Measurements from ENCODE around the gene HNF4A. TPM values are rescaled to one million over a fixed set of nuclear protein-coding genes. Genes with fewer than 3 reads are reported as not detected.

Gene HNF4A
- total RNA-seq, 2 donors from 2014 or later: not detected

DNA sequence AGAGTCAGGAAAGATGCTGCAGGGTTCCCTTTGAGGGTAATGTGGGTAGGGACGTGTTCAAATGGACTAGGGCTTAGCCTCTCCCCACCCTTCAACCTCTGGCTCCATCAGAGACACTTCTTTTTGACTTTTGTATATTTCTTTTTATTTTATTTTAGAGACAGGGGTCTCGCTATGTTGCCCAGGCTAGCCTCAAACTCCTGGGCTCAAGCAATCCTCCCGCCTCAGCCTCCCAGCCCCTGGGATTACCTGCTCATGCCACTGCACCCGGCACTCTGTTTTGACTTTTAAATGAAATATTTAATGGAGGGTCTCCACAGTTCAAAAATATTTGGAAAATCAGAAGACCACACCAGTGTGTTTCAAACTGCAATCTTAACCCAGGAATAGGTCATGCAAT, 8.6 kb downstream of the HNF4A start:
- no peak overlapping the region for H3K27ac Mint-ChIP-seq
- ATAC-seq (no peak), DNase-seq (ENCODE audit: low spot score in 2 of 2) (no peak)
- no peaks in the 10 kb centered on the region for H3K9me3 Mint-ChIP-seq
- no peaks in the 10 kb centered on the region for H3K36me3 Mint-ChIP-seq

DNA sequence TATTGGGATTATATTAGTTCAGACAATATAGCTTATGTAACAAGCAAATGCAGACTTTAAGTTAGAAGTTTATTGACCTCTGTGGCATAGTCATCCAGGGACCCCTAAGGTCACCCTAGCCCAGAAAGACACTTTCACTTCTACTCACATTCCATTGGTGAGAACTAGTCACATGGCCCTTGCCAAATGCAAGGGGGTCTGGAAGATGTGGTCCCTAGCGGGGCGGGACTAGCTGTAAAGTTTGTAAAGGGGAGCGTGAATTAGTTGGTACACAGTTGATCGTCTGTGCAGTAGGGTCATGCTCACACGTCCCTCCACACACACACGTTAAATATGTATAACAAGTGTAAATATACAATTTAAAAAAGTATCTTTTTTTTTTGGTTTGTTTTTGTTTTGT, 9.3 kb downstream of the HNF4A start:
- no peak for ATAC-seq
- Mint-ChIP-seq H3K36me3 (no peaks in the 10 kb centered on the region), H3K27ac (no peak overlapping the region), H3K9me3 (no peaks in the 10 kb centered on the region)
- DNase-seq (ENCODE audit: low spot score in 2 of 2): no peak

DNA sequence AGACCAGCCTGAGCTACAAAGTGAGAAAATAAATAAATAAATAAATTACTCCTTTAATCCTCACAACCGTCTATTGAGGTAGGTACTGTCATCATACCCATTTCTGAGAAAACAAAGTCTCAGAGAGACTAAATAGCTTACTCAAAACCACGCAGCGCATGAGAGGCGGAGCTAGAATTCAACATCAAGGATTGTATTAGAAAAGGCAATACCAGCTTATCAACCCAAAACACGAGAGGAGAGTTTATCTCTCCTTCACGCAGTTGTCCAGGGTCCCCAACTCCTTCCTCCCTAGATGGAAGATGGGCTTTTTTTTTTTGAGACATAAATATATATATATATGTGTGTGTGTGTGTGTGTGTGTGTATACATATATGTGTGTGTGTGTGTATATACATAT, 12.2 kb downstream of the HNF4A start:
- Mint-ChIP-seq H3K36me3 (no peaks in the 10 kb centered on the region), H3K9me3 (no peaks in the 10 kb centered on the region), H3K27ac (no peak overlapping the region)
- ATAC-seq (no peak), DNase-seq (ENCODE audit: low spot score in 2 of 2) (no peak)

DNA sequence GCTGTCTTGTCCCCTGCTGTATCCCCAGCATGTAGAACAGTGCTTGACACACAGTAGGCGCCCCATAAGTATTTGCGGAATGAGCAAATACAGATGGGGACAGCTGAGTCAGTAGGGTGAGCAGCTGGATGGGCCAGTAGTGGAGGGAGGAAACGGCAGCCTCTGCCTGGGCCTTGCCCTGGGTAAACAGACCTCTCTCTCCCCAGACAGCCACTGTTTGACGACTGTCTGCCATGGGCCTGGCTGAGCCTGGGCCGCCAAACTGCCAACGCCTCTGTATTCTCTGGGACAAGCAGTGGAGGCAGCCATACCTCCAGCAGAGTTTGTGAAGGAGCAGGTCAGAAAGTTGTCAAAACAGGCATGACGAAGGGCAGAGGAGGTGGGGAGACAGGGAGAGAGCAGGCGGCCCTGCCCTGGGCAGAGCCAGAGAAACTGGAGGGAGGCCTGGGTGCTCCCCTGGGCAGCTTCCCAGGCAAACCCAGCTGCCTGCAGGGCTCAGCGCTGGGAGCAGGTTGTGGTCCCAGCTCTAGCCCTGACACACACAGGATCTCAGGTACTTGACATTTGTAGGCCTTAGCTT, 15.2 kb downstream of the HNF4A start:
- ATAC-seq: no peak
- Mint-ChIP-seq H3K9me3 (no peaks in the 10 kb centered on the region), H3K27ac (no peak overlapping the region), H3K36me3 (no peaks in the 10 kb centered on the region)
- no peak for DNase-seq (ENCODE audit: low spot score in 2 of 2)

DNA sequence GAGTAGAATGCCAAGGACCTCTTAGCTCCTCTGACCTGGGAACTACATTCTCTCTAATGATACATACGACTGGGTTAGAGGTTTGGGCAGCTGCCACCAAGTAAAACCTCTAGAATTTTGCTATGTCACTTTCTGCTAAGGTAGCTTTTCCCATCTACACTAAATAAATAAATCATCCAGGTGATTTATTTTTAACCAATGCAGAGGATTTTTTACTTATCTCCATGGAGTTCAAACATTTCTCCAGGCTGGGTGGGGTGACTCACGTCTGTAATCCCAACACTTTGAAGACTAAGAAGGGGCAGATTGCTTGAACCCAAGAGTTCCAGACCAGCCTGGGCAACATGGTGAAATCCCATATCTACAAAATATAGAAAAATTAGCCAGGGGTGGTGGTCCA, 27.1 kb downstream of the HNF4A start:
- H3K36me3 Mint-ChIP-seq: no peaks in the 10 kb centered on the region
- no peak for DNase-seq (ENCODE audit: low spot score in 2 of 2)
- H3K9me3 Mint-ChIP-seq: no peaks in the 10 kb centered on the region
- no peak for ATAC-seq
- no peak overlapping the region for H3K27ac Mint-ChIP-seq

DNA sequence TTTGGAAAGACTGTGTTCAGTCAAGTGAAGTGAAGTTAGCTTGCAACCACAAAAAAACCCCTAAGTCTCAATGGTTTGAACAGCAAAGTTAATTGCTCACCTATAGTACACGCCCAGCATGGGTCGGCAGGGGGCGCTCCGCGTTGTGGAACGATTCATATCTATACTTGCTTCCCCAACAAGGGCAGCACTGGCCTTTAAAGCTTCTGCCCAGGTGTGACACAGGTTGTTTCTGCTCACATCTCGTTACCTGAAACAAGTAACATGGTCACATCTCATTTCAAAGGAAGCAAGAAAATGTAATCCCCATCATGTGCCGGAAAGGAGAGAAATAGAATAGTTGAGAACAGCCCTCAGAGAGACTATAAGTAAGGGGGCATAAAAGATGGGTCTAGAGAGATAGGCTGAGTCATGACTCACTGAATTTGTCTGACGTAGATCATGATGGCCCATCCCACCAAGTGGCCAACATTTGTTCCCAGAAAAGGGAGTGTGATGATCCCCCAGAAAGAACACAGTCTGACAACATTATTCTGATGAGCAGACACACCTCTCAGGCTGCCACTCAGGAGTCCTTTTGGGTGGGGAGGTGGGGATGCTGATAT, 29.0 kb downstream of the HNF4A start:
- no peak overlapping the region for H3K27ac Mint-ChIP-seq
- no peaks in the 10 kb centered on the region for H3K36me3 Mint-ChIP-seq
- DNase-seq (ENCODE audit: low spot score in 2 of 2) (peak; percentile 67 to 90), ATAC-seq (peak; percentile 75 to 77)
- H3K9me3 Mint-ChIP-seq: no peaks in the 10 kb centered on the region

DNA sequence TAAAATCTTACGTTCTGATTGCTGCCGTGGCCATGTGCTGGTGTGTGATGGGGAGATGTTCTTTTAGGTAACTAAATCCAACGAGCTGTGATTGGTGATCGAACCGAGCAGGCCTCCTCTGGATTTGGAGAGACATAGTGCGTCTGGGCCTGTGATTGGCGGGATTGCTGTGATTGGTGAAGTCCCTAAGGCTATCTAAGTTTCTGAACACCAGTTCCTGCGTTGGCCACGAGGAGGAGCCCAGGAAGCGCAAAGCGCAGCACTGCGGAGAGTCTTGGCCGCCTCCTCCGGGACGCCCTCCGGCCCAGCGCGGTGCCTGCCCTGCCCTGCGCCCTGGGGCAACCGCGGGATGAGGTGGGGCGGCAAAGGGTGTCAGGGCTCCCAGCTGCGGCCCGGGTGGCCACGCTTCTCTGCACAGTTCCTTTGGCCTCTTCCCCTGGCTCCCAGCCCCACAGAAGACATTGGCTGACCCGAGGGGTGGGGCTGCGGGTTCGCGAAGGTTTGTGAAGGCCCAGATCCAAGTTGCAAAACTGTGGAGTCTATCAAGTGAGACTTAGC, 33.0 kb downstream of the HNF4A start:
- Mint-ChIP-seq H3K27ac (no peak overlapping the region), H3K36me3 (no peaks in the 10 kb centered on the region), H3K9me3 (no peaks in the 10 kb centered on the region)
- ATAC-seq (peak; percentile 92 to 93), DNase-seq (ENCODE audit: low spot score in 2 of 2) (peak; percentile 74 to 77)

DNA sequence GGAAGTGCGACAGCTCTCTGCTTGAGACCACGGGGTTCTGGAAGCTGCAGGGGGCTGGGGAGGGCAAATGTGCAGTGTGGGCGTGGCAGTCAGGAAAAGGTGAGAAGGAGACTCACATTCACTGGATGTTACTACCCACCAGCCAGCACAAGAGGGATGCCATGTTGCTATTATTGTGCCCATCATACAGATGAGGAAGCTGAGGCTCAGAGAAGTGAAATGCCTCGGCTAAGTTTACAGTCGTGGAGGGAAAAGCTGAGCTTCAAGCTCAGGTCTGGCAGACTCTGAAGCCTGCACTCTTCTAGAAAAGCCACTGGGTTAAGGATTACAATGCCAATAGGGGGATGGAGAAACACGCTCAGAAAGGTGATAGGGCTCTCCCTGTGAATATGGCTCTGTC, 34.4 kb downstream of the HNF4A start:
- DNase-seq (ENCODE audit: low spot score in 2 of 2): no peak
- no peak for ATAC-seq
- Mint-ChIP-seq H3K36me3 (no peaks in the 10 kb centered on the region), H3K27ac (no peak overlapping the region), H3K9me3 (no peaks in the 10 kb centered on the region)

DNA sequence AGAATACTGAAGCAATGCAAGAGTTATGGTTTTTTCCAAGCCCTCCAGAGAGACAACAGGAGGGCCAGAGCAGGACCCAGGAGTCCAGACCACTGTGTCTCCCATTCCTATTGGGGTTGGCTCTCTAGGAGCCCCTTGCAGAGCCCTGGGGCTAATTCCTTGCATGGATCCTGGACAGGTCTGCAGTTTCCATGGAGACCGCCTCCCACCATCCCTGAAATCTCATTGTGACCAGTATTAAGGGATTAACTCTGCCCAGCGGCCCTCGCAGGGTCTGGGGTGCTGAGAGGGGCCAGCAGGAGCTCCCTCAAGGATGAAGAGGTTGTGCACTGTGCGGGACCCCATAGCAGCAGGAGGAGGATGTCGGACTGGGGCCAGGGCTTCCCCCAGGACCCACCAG, 34.8 kb downstream of the HNF4A start:
- DNase-seq (ENCODE audit: low spot score in 2 of 2): no peak
- no peak for ATAC-seq
- Mint-ChIP-seq H3K9me3 (no peaks in the 10 kb centered on the region), H3K36me3 (no peaks in the 10 kb centered on the region), H3K27ac (no peak overlapping the region)

DNA sequence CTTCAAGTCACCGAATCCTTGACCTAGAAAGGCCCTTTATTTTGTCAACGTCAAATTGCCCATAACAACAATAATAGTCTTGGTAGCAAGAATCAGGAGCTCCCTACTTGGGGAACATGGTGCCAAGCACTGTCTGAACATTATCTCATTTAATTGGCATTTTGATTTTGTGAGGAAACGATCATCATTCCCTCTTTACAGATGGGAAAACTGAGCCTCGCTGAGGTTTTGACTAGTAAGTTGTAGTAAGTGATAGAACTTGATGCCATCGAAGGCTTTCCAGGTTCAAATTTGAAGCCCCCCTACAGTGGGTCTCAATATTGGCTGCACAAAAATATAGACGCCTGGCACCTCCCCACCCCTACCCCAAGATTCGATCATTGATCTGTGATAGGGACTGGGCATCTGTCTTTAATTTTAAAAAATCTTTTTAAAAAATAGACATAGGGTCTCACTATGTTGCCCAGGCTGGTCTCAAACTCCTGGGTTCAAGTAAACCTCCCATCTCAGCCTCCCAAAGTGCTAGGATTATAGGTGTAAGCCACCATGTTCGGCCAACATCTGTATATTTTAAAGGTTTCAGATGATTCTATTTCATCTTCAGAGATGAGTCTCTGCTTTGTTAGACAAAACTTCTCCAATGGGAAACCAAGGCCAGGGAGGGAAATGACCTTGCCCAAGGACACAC, 36.7 kb downstream of the HNF4A start:
- Mint-ChIP-seq H3K9me3 (no peaks in the 10 kb centered on the region), H3K27ac (no peak overlapping the region), H3K36me3 (no peaks in the 10 kb centered on the region)
- ATAC-seq: no peak
- no peak for DNase-seq (ENCODE audit: low spot score in 2 of 2)

DNA sequence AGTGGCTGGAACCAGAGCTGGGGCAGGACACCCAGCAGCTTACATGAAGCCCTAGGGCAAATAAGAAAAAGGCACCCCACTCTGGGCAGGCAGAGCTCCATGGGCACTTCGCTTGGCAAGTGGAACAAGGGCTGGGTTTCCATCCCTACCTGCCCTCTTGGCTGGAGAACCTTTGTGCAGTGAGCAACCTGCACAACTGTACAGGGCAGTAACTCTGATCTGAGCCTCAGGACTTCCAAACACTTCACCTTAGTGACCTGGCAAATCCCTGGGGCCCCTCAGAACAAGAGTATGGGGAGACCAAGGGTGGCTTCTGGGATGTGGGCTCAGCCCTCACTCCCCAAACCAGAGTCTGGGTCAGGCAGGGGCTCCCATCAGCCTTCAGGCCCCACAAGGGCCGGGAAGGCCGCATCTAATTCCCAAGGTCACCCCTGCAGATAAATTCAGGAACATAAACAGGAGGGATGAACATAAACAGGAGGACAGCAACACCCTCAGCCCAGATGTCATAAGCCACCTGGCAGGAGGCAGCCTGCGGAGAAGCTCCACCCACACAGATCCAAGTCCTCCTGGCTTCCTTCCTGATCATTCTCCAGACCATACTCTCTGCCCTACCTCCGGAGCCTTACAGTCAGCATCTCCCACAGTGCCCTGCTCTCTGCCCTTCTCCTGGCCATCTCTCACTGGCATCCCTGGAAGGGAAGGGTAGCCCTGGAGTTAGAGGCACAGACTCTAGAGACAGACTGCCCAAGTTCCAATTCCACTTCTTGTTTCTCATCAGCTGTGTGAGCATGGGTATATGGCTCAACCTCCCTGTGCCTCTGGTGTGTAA, 37.5 kb downstream of the HNF4A start:
- no peaks in the 10 kb centered on the region for H3K36me3 Mint-ChIP-seq
- H3K27ac Mint-ChIP-seq: no peak overlapping the region
- no peaks in the 10 kb centered on the region for H3K9me3 Mint-ChIP-seq
- DNase-seq (ENCODE audit: low spot score in 2 of 2): no peak
- ATAC-seq: no peak

DNA sequence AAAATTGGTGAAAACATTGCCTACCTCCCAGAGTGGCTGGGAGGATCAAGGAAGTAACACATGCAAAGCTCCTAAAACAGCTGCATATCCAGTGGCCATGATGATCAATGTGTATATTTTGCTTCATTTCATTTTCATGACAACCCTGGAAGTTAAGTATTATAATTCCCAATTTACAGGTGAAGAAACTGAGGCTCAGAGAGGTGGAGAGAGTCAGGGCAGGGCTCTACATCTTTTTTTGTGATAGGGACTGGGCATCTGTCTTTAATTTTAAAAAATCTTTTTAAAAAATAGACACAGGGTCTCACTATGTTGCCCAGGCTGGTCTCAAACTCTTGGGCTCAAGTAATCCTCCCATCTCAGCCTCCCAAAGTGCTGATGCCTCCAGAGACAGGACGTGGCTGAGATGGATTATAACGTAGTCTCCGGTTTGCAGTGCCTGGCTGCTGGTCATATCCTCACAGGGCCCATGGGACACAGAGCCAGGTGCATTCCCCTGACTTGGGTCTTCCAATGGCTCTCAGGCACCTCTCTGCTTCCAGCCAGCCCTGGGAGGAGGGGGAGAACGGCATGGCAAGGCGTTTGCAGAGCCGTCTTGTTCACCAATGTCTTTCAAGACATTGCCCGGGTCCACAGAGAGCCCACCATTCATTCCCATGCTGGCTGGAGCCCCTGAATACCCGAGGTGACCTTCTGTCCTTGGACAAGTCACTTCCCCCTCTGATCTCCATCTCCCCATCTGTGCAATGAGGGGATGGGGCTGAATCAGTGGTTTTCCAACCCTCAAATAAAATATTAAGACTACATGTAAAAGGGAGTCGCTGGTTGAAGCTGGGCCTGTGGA, 38.3 kb downstream of the HNF4A start:
- Mint-ChIP-seq H3K9me3 (no peaks in the 10 kb centered on the region), H3K27ac (no peak overlapping the region), H3K36me3 (no peaks in the 10 kb centered on the region)
- DNase-seq (ENCODE audit: low spot score in 2 of 2) (no peak), ATAC-seq (no peak)

DNA sequence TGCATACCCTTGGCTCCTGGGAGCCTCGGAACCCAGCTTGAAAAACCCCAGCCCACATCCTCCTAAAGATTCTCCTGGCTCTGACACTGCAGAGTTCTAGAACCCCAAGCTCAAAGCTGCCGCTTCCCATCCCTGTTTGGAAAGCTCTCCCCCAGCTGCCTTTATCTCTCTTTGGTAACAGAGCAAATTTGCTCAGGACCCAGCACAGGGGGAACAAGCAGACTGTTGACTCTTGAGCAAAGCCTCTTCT, 38.9 kb downstream of the HNF4A start:
- DNase-seq (ENCODE audit: low spot score in 2 of 2) (no peak), ATAC-seq (no peak)
- Mint-ChIP-seq H3K36me3 (no peaks in the 10 kb centered on the region), H3K9me3 (no peaks in the 10 kb centered on the region), H3K27ac (no peak overlapping the region)

DNA sequence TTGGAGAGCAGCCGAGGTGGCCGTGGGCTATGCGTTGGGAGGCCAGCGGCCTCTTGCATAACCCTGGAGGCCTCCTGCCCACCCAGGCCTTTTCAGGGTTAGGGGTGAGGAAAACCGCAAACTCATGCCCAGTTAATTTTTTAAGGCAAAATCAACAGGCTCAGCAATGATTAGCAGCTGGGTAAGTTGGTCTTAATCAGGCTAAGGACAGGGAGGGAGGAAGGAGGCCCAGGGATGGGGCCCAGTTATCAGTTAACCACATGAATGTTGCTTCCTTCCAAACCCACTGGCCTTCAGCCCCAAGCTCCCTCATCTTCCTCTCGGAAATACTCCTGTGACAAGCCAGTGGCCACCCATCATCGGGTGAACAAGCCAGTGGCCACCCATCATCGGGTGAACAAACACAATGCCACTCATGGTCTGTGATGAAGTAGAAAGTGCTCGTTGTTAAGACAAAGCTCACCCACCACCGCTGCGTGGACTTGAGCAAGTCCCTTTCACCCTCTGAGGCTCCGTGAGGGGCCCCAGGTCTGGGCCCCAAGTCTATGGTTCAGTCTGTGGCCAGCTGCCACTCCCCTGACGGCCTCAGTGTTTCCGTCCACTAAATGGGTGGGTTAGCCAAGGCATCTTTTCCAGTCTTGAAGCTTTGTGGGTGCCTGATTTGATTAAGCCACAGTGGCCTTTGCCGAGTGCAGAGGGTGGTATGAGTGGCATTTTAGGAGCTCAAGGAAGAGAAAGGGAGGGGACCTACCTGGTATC, 39.4 kb downstream of the HNF4A start:
- ATAC-seq (no peak), DNase-seq (ENCODE audit: low spot score in 2 of 2) (no peak)
- no peak overlapping the region for H3K27ac Mint-ChIP-seq
- no peaks in the 10 kb centered on the region for H3K9me3 Mint-ChIP-seq
- H3K36me3 Mint-ChIP-seq: no peaks in the 10 kb centered on the region

DNA sequence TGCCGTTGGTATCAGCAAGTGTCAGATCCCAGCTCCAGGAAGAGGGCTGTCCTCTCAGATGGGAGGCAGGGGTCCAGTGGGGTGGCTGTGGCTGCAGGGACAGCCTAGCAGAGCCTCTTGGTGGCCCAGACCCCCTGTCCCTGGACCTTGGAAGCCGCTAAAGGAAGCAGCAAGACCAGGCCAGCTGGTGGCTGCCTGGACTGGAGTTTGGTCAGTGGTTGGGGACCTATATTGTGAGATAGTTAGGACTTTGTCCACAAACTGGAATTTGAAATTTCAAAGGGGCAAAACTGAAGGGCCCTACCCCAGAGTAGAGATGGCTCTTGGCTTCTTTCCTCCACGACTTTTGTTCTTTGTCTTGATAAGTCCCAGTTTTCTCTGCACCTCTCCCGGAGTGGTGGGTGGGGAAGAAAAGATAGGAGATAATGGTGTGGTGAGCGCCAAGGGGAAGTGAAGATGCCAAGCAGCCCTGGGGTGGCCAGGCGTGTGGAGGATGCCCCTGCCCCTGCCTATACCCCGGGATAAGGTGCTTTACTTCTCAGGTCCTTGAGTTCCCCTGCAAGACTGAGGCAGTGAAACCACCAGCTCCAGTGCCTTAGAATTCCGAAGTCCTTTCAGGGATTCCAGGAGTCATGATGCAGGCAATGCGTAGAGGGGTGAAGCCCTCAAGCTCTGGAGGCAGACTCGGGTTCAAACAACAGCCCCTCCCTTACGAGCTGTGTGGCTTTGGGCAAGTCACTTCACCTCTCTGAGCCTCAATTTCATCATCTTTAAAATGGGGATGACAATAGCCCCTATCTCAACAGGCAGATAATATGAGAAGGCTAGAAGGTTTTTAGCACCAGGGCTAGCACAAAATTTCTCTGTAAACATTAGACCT, 40.2 kb downstream of the HNF4A start:
- ATAC-seq (no peak), DNase-seq (ENCODE audit: low spot score in 2 of 2) (no peak)
- Mint-ChIP-seq H3K9me3 (no peaks in the 10 kb centered on the region), H3K27ac (no peak overlapping the region), H3K36me3 (no peaks in the 10 kb centered on the region)

Measured in activated naive CD4-positive, alpha-beta T cell treated with anti-CD3 and anti-CD28 coated beads, Interleukin-2, amount 50 U/mL, for 72 hours (primary cell).